Psoas muscle (tissue), 8 donors: ENCODE measurements around the gene ERVW-1. TPM values are rescaled to one million over a fixed set of nuclear protein-coding genes. Genes with fewer than 3 reads are reported as not detected.
"Not testable (repeated sequence)": the region's sequence is repeated elsewhere in the genome, so short reads cannot be mapped to it uniquely, and the experiment has no call there.

ENCODE experiments used
- ATAC-seq, 4 donors: fragments of 200-7000 bp; cut with Tn5 transposase; one replicate each; pipeline ENCODE4 v1.9.1; 2020; ENCODE audit warnings: moderate library complexity in 3 of 4, mild to moderate bottlenecking in 2 of 4
- DNase-seq, 2 donors: peaks; one replicate each; pipeline ENCODE4 v3.0.0-alpha.2; 2020
- H3K27ac ChIP-seq: fragments of 200-600 bp; one replicate; pipeline ENCODE4 v1.8.0; 2022
- H3K27me3 ChIP-seq, 3 donors: fragments of 200-600 bp in 1 of 3; one replicate each; pipeline versions ENCODE4 v1.6.1 to v1.8.0; 2013 to 2022; ENCODE audit warnings: low read length in 2 of 3, mild to moderate bottlenecking in 2 of 3, moderate library complexity in 1 of 3; ENCODE audit not compliant: insufficient read depth in 3 of 3
- H3K36me3 ChIP-seq, 2 donors: fragments of 200-600 bp in 1 of 2; one replicate each; pipeline versions ENCODE4 v1.6.1 to v1.8.0; 2013 to 2022; ENCODE audit warnings: low read depth in 1 of 2, mild to moderate bottlenecking in 1 of 2, moderate library complexity in 1 of 2; ENCODE audit not compliant: insufficient read depth in 1 of 2
- H3K4me1 ChIP-seq: fragments of 200-600 bp; one replicate; pipeline ENCODE4 v1.8.0; 2022
- H3K4me3 ChIP-seq: fragments of 200-600 bp; one replicate; pipeline ENCODE4 v1.8.0; 2022; ENCODE audit warnings: mild to moderate bottlenecking
- H3K9me3 ChIP-seq: fragments of 200-600 bp; one replicate; pipeline ENCODE4 v1.8.0; 2022
- CTCF ChIP-seq: fragments of 200-600 bp; IDR thresholded peaks from one replicate; pipeline ENCODE4 v1.8.0; 2022; ENCODE audit warnings: antibody characterized with exemption
- WGBS, 3 donors: extraction: QIAGEN DNeasy Blood & Tissue Kit; methylation state at CpG; one replicate each; pipeline versions ENCODE4 v1.1.6 to v1.1.7; 2013; 5-methylcytosine and 5-hydroxymethylcytosine counted together
- intact Hi-C, 2 donors: fragments of 100-400 bp; cut with DNase I; formaldehyde crosslinking; loops; one replicate each; pipeline versions ENCODE4 v1.11.0 to v1.14.2; 2022
- long read RNA-seq, 2 donors: library from polyadenylated mRNA; unstranded; transcript quantifications; one replicate each; pipeline ENCODE4 v2.0.0, GENCODE V29; 2021
- polyA plus RNA-seq, 3 donors: library from polyadenylated mRNA; stranded (reverse); fragments of 200-250 nt; gene quantifications; one replicate each; pipeline ENCODE4 v1.2.3, GENCODE V29; 2013
- total RNA-seq, 4 donors: library from RNA; stranded (reverse); fragmentation: NEBNext Ultra II Directional in 2 of 4; extraction: Animal tissue kit (Norgen Biotek cat#: 25700) in 2 of 4; gene quantifications; one replicate each; pipeline versions ENCODE4 v1.2.1 to v1.2.4, GENCODE V29; 2021 to 2023
- donor health status: healthy with polysubstance abuse.
- donor health status: DM: no; HTN: no; CAD: no; lungs with moderate emphysema.
- donor health status: Bipolar disorder and iron deficiency.
- donor health status: healthy.
- donor health status: DM: yes; HTN: yes; CAD: no.
- donor health status: DM: no; HTN: no; CAD: no.
- donor health status: DM: no; HTN: no; CAD: no.
- donor health status: DM: yes; HTN: yes; CAD: no.

ERVW-1 gene
- not detected for total RNA-seq
- under 1 TPM in 1 of 3 donors, not detected in 2; 0.03 TPM for polyA plus RNA-seq
- long read RNA-seq, donor 1: 0 reads
- long read RNA-seq, donor 2: 0 reads

DNA sequence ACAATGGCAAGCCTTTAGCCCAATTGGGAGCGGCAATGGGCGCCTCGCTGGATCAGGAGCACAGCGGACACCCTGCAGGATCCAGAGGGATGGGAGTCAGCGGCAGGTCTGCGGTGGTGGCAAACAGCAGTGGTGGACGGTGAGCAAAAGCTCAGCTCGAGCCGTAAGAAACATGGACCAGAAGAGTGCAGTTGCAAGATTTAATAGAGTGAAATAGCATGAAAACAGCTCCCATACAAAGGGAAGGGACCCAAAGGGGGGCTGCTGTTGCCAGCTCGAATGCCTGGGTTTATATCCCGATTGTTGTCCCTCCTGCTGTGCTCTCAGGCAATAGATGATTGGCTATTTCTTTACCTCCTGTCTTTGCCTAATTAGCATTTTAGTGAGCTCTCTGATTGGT is at the start of gene ERVW-1:
Gene ERVW-1 (minus strand): TSS at position 266 of the 400 bp plus-strand sequence. CDS start 7,565 bp downstream, outside the sequence.
- H3K27me3 ChIP-seq, ATAC-seq, H3K4me3 ChIP-seq, DNase-seq, H3K9me3 ChIP-seq, intact Hi-C loops, H3K27ac ChIP-seq, H3K4me1 ChIP-seq: not testable (repeated sequence)
- peaks cover 2 to 58% of the 10 kb centered on the region in 2 donors for H3K36me3 ChIP-seq
- WGBS, 3 donors: 91 to 96% (median 95%) methylated on average over 11 of the region's 11 CpGs

DNA sequence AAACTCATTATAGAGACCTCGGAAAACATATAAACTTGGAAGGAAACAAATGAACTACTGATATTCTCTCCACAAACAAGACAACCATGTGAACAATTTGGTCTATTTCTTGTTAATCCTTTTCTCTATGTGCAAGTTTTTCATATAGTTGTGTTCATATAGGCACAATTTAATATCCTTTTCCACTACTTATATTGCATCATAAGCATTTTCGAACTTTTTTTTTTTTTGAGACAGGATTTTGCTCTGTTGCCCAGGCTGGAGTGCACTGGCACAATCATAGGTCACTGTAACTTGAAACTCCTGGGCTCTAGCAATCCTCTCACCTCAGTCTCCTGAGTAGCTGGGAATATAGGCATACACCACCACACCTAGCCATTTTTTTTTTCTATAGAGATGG is 45.4 kb upstream of the ERVW-1 start:
- Histone ChIP-seq H3K36me3 (peaks cover 0 to 32% of the 10 kb centered on the region in 2 donors), H3K4me1 (peaks cover 11% of the 10 kb centered on the region), H3K27me3 (no peaks in the 10 kb centered on the region), H3K4me3 (no peak overlapping the region), H3K9me3 (no peaks in the 10 kb centered on the region), H3K27ac (no peak overlapping the region)
- intact Hi-C loops: no loop called here
- ATAC-seq: no peak
- DNase-seq: no peak
- no peak for TF ChIP-seq CTCF
- 66 to 74% (median 72%) methylated on average over 2 of the region's 2 CpGs for WGBS, 3 donors

DNA sequence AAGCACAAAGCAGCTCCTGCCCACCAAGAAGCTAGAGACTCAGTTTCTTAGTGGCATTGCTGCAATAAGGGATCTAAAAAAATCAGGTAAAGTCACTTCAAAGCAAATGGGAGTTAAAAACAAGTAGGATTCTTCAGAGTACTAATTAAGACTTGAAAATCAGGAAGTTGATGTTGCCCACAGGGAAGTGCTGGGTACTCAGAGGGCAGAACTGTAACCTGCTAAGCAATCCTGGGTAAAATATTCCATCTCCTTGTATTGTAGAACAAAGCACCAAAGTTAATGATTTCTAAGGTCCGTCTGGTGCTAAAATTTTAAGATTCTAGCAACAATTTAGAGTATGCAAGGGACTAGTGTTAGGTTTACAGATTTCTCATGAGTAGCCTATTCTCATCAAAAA is 42.3 kb upstream of the ERVW-1 start:
- ATAC-seq (no peak), DNase-seq (no peak)
- Histone ChIP-seq H3K9me3 (no peaks in the 10 kb centered on the region), H3K36me3 (peaks cover 5 to 54% of the 10 kb centered on the region in 2 donors), H3K4me3 (no peak overlapping the region), H3K27ac (no peak overlapping the region), H3K27me3 (no peaks in the 10 kb centered on the region), H3K4me1 (no peaks in the 10 kb centered on the region)
- intact Hi-C loops: no loop called here
- no peak for TF ChIP-seq CTCF
- 86 to 95% (median 90%) methylated on average over 1 of the region's 1 CpG for WGBS, 3 donors

DNA sequence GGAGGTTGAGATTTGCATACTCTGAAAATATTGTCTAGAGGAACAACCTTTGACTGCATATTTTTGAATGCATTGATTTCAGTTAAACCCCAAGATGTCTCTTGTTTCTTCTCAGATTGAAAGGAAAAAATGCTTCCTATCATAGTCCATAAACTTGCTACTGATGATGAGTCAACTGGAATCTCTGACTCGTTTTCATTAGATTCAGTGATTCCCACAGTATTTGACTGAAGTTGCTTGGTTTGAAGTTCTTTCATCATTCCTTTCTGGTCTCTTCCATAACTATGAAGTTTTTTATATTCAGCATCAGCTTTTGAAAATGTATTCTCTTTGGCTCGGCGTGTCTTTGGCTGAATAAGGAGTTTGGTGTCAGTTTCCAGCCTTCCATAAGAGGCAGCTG is 39.9 kb upstream of the ERVW-1 start:
- H3K9me3 ChIP-seq: no peaks in the 10 kb centered on the region
- no peaks in the 10 kb centered on the region for H3K4me1 ChIP-seq
- ATAC-seq: no peak
- intact Hi-C loops: no loop called here
- no peaks in the 10 kb centered on the region for H3K27me3 ChIP-seq
- peaks cover 5 to 73% of the 10 kb centered on the region in 2 donors for H3K36me3 ChIP-seq
- 63 to 87% (median 69%) methylated on average over 3 of the region's 3 CpGs for WGBS, 3 donors
- no peak for TF ChIP-seq CTCF
- H3K4me3 ChIP-seq: no peak overlapping the region
- H3K27ac ChIP-seq: no peak overlapping the region
- DNase-seq: no peak

GRCh38 chr7:92513167-92513902 is 35.6 kb upstream of the ERVW-1 start:
- no peak overlapping the region for H3K4me3 ChIP-seq
- no peak overlapping the region for H3K27ac ChIP-seq
- intact Hi-C loops: no loop called here
- H3K4me1 ChIP-seq: no peaks in the 10 kb centered on the region
- H3K9me3 ChIP-seq: no peaks in the 10 kb centered on the region
- TF ChIP-seq CTCF: no peak
- no peaks in the 10 kb centered on the region for H3K27me3 ChIP-seq
- whole genome bisulfite sequencing, 3 donors: 62 to 65% (median 64%) methylated on average over 3 of the region's 3 CpGs
- ATAC-seq (no peak), DNase-seq (no peak)
- H3K36me3 ChIP-seq: peaks cover 5 to 81% of the 10 kb centered on the region in 2 donors
